ENCODE measurements around the gene C1QTNF5. TPM values are rescaled to one million over a fixed set of nuclear protein-coding genes. Genes with fewer than 3 reads are reported as not detected.
"Not testable (repeated sequence)": the region's sequence is repeated elsewhere in the genome, so short reads cannot be mapped to it uniquely, and the experiment has no call there.

Gene C1QTNF5, protein sequence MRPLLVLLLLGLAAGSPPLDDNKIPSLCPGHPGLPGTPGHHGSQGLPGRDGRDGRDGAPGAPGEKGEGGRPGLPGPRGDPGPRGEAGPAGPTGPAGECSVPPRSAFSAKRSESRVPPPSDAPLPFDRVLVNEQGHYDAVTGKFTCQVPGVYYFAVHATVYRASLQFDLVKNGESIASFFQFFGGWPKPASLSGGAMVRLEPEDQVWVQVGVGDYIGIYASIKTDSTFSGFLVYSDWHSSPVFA
- polyA plus RNA-seq, result 1 to 10 TPM; 4.8 to 6.7 TPM

DNA sequence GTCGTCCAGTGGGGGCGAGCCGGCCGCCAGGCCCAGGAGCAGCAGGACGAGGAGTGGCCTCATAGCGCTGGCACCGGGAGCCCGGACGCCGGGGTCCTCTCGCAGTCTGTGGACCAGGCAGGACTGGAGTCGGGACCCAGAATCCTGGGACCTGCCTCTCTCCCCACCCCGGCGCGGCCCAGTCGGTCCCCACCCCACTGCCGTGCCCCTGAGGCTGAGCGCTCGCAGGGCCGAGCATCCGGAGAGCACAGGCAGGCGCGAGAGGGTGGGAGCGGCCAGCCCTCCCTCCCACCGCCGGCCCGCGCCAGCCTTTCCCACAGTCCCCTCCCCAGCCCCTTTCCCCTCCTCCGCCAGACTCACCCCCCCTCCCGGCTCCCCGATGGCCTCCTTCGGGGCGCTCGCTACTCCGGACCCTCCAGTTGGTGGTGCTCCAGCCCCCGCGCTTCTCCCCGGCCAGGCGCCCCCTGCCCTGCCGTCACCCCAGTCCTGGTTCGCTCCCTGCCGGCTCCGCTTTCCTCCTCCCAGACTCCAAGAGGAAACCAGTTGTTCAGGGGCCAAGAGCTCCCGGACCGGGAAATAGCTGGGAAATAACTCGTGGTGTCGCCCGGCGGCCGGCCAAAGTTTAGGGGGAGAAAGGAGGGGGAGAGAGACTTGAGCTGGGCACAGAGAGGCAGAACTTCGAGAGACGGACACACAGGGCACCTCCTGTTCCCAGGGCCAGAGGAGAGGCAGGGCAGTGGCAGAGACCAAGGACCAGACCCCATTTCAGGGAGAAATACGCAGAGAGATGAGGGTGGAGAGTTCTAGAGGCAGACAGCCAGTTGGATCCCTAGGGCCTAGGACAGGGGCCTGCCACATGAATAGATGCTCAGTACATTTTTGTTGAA lies at the start of gene C1QTNF5:
Gene C1QTNF5, minus strand, starts transcription at position 549 of the 887 bp plus-strand sequence. Its CDS starts 486 bp downstream, at position 63.
- Histone ChIP-seq H3K27me3 (ENCODE audit: control insufficient read depth in 1 of 2, insufficient read depth in 2 of 2, low read length in 2 of 2) (no peaks in the 10 kb centered on the region), H3K4me1 (ENCODE audit: control insufficient read depth in 2 of 2, insufficient read depth in 2 of 2, low read length in 1 of 2) (peaks cover 9 to 22% of the 10 kb centered on the region in 2 donors), H3K36me3 (ENCODE audit: control insufficient read depth in 2 of 2, insufficient read depth in 2 of 2, low read length in 1 of 2) (peaks cover 0 to 9% of the 10 kb centered on the region in 2 donors), H3K27ac (ENCODE audit: low read depth in 2 of 2, low read length in 1 of 2) (peak within 1 kb of the TSS; percentile 63 to 82), H3K4me3 (ENCODE audit: low read depth in 1 of 2, low read length in 2 of 2) (peak within 1 kb of the TSS; percentile 37 to 38), H3K9me3 (ENCODE audit: control insufficient read depth in 2 of 2, insufficient read depth in 1 of 2, low read depth in 1 of 2, low read length in 1 of 2) (no peaks in the 10 kb centered on the region)
- WGBS, 2 donors, result 5 to 10% methylated on average over 25 to 53 of the region's 53 CpGs

DNA sequence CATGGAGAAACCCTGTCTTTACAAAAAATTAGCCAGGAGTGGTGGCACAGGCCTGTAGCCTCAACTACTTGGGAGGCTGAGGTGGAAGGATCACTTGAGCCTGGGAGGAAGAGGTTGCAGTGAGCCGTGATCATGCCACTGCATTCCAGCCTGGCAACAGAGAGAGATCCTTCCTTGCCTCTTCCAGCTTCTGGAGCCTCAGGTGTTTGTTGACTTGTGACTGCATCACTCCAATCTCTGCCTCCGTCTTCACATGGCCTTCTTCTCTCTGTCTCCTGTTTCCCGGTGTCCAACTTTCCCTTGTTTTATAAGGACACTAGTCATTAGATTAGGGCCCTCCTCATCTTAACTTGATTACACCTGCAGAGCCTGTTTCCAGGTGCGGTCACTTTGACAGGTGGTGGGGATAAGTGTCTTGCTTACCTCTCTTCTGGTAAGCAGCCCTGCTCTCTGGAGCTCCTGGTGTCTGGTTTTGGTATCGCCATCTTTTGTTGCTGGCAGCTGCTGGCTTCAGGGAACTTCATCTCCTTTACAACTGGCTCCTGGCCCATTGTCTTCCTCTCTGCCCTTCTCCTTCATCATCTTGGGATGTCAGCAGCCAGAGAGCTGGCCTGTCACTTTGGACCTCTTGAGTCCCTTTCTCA lies 49.0 kb upstream of the C1QTNF5 start:
- Histone ChIP-seq H3K27ac (ENCODE audit: low read depth in 2 of 2, low read length in 1 of 2) (peak overlapping the region in 1 of 2 donors; percentile 40), H3K4me1 (ENCODE audit: control insufficient read depth in 2 of 2, insufficient read depth in 2 of 2, low read length in 1 of 2) (no peaks in the 10 kb centered on the region), H3K27me3 (ENCODE audit: control insufficient read depth in 1 of 2, insufficient read depth in 2 of 2, low read length in 2 of 2) (no peaks in the 10 kb centered on the region), H3K9me3 (ENCODE audit: control insufficient read depth in 2 of 2, insufficient read depth in 1 of 2, low read depth in 1 of 2, low read length in 1 of 2) (no peaks in the 10 kb centered on the region), H3K4me3 (ENCODE audit: low read depth in 1 of 2, low read length in 2 of 2) (no peak overlapping the region), H3K36me3 (ENCODE audit: control insufficient read depth in 2 of 2, insufficient read depth in 2 of 2, low read length in 1 of 2) (no peaks in the 10 kb centered on the region)
- WGBS, 2 donors, result 65 to 77% methylated on average over 5 of the region's 5 CpGs

DNA sequence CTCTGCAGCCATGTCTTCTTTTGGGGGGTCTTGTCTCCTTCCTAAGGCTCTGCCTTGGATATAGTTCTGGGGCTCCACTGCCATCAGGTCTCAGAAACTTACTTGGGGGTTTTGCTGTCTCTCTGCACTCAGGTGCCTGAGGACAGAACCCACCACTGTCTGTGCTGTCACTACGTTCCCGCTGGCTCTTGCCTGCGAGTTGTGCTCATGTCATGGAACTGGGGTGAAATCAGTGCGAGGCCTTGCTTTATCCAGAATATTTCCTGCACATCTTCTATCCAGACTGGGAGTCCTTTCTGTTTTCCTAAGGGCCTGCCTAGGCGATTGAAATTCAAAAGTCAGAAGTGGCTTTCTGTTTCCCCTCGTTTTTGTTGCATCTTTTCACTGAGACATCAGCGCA lies 47.4 kb upstream of the C1QTNF5 start:
- Histone ChIP-seq H3K4me1 (ENCODE audit: control insufficient read depth in 2 of 2, insufficient read depth in 2 of 2, low read length in 1 of 2) (no peaks in the 10 kb centered on the region), H3K36me3 (ENCODE audit: control insufficient read depth in 2 of 2, insufficient read depth in 2 of 2, low read length in 1 of 2) (no peaks in the 10 kb centered on the region), H3K4me3 (ENCODE audit: low read depth in 1 of 2, low read length in 2 of 2) (no peak overlapping the region), H3K27ac (ENCODE audit: low read depth in 2 of 2, low read length in 1 of 2) (no peak overlapping the region), H3K27me3 (ENCODE audit: control insufficient read depth in 1 of 2, insufficient read depth in 2 of 2, low read length in 2 of 2) (no peaks in the 10 kb centered on the region), H3K9me3 (ENCODE audit: control insufficient read depth in 2 of 2, insufficient read depth in 1 of 2, low read depth in 1 of 2, low read length in 1 of 2) (no peaks in the 10 kb centered on the region)
- 87 to 89% methylated on average over 7 of the region's 7 CpGs for WGBS, 2 donors

DNA sequence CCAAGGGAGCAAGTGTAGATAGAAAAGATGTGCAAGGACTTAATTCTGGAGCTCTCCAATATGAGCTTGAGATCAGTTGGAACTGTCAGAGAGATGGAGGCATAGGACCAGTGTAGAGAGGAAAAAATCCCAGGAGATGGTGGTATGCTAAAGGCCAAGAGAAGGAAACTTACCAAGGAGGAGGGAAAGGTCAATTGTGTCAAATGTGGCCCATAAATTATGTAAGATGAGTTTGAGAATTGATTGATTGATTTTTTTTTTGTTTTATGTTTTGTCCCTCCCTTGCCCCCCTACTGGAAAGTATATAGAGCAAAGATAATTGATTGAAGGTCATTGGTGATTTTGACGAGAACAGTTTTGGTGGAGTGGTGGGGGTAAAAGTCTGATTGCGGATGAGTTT lies 43.6 kb upstream of the C1QTNF5 start:
- peaks cover 0 to 7% of the 10 kb centered on the region in 2 donors for H3K4me1 ChIP-seq (ENCODE audit: control insufficient read depth in 2 of 2, insufficient read depth in 2 of 2, low read length in 1 of 2)
- H3K4me3 ChIP-seq (ENCODE audit: low read depth in 1 of 2, low read length in 2 of 2), result no peak overlapping the region
- no peaks in the 10 kb centered on the region for H3K36me3 ChIP-seq (ENCODE audit: control insufficient read depth in 2 of 2, insufficient read depth in 2 of 2, low read length in 1 of 2)
- H3K27me3 ChIP-seq (ENCODE audit: control insufficient read depth in 1 of 2, insufficient read depth in 2 of 2, low read length in 2 of 2), result no peaks in the 10 kb centered on the region
- WGBS, 2 donors, result 77 to 89% methylated on average over 2 of the region's 2 CpGs
- H3K9me3 ChIP-seq (ENCODE audit: control insufficient read depth in 2 of 2, insufficient read depth in 1 of 2, low read depth in 1 of 2, low read length in 1 of 2), result no peaks in the 10 kb centered on the region
- H3K27ac ChIP-seq (ENCODE audit: low read depth in 2 of 2, low read length in 1 of 2), result no peak overlapping the region

DNA sequence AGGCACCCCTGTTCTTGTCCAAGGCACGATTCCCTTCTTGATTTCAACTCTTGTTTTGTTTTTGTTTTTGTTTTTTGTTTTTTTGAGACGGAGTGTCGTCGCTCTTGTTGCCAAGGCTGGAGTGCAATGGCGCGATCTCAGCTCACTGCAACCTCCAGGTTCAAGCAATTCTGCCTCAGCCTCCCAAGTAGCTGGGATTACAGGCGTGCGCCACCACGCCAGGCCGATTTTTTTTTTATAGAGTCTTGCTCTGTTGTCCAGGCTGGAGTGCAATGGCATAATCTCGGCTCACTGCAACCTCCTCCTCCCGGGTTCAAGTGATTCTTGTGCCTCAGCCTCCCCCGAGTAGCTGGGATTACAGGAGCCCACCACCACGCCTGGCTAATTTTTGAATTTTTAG lies 41.8 kb upstream of the C1QTNF5 start:
- H3K36me3 ChIP-seq (ENCODE audit: control insufficient read depth in 2 of 2, insufficient read depth in 2 of 2, low read length in 1 of 2); H3K9me3 ChIP-seq (ENCODE audit: control insufficient read depth in 2 of 2, insufficient read depth in 1 of 2, low read depth in 1 of 2, low read length in 1 of 2); H3K27ac ChIP-seq (ENCODE audit: low read depth in 2 of 2, low read length in 1 of 2); H3K27me3 ChIP-seq (ENCODE audit: control insufficient read depth in 1 of 2, insufficient read depth in 2 of 2, low read length in 2 of 2): not testable (repeated sequence)
- WGBS, 2 donors, result 91% methylated on average over 14 of the region's 14 CpGs
- H3K4me1 ChIP-seq (ENCODE audit: control insufficient read depth in 2 of 2, insufficient read depth in 2 of 2, low read length in 1 of 2), result peaks cover 0 to 12% of the 10 kb centered on the region in 2 donors
- H3K4me3 ChIP-seq (ENCODE audit: low read depth in 1 of 2, low read length in 2 of 2), result peak overlapping the region in 1 of 2 donors; percentile 37

DNA sequence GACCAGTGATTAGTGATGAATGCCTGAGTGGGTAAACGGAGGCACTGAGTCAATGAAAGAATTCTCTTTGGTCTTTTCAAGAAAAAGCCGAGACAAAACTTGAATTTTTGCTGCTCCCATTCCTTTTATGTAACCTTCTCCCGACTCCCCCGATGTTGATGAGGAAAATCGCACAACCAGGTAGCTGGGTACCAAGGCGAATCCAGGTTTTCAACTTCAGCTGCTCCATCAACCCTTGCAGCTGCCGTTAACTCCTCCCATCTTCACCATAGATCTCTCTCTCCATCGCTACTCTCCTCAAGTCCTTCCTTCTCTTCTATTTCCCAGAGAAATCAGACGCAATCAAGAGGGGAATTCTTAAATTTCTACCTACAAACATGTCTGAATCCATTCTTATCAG lies 41.4 kb upstream of the C1QTNF5 start:
- peak overlapping the region; percentile 24 to 47 for H3K27ac ChIP-seq (ENCODE audit: low read depth in 2 of 2, low read length in 1 of 2)
- H3K27me3 ChIP-seq (ENCODE audit: control insufficient read depth in 1 of 2, insufficient read depth in 2 of 2, low read length in 2 of 2), result no peaks in the 10 kb centered on the region
- H3K4me3 ChIP-seq (ENCODE audit: low read depth in 1 of 2, low read length in 2 of 2), result peak overlapping the region; percentile 10 to 37
- peaks cover 0 to 13% of the 10 kb centered on the region in 2 donors for H3K4me1 ChIP-seq (ENCODE audit: control insufficient read depth in 2 of 2, insufficient read depth in 2 of 2, low read length in 1 of 2)
- no peaks in the 10 kb centered on the region for H3K36me3 ChIP-seq (ENCODE audit: control insufficient read depth in 2 of 2, insufficient read depth in 2 of 2, low read length in 1 of 2)
- H3K9me3 ChIP-seq (ENCODE audit: control insufficient read depth in 2 of 2, insufficient read depth in 1 of 2, low read depth in 1 of 2, low read length in 1 of 2), result no peaks in the 10 kb centered on the region
- 11 to 14% methylated on average over 9 of the region's 9 CpGs for WGBS, 2 donors

DNA sequence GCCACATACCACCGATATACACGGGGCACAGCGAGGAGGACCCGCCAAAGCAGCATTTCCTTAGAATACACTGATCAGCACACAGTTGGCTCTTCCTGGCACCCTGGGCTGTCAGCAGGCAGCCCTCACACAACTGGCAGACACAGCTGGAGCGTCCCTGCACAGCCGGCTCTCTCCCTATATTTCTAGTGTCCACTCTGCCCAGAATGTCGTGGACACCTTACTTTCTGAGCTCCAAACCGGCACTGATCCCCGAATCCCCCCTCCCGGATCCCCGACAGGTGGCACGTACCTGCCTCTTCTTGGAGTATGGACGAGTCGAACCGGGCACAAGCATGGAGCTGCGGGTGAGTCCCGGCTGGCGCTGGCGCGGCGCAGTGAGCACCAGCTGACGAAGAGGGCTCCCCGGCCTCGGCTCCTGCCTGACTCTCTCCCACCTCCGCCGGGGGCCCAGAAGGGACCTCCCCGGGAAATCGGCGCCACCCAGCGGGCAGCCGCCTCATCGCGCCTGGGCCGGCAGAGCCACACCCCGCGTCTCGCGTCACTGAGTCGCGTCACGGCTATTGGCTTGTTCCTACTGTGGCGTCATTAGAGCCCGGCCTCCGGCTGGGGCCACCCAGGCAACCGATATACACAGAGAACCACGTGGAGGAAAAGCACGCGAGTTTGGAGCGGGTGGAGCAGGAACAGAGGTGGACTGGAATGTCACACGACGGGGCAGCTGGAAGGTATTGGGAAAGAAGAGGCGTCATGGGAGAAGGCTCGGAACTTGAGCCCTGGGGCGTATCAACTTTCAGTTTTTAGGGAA lies 40.7 kb upstream of the C1QTNF5 start, which contains the start of gene USP2:
Gene USP2, minus strand, starts transcription at position 510 of the 808 bp plus-strand sequence. CDS start 8,210 bp downstream, outside the sequence.
- H3K27ac ChIP-seq (ENCODE audit: low read depth in 2 of 2, low read length in 1 of 2), result peak within 1 kb of the TSS; percentile 58 to 76
- H3K4me3 ChIP-seq (ENCODE audit: low read depth in 1 of 2, low read length in 2 of 2), result peak within 1 kb of the TSS; percentile 37 to 50
- 0 to 1% methylated on average over 54 of the region's 54 CpGs for WGBS, 2 donors
- no peaks in the 10 kb centered on the region for H3K27me3 ChIP-seq (ENCODE audit: control insufficient read depth in 1 of 2, insufficient read depth in 2 of 2, low read length in 2 of 2)
- no peaks in the 10 kb centered on the region for H3K9me3 ChIP-seq (ENCODE audit: control insufficient read depth in 2 of 2, insufficient read depth in 1 of 2, low read depth in 1 of 2, low read length in 1 of 2)
- H3K4me1 ChIP-seq (ENCODE audit: control insufficient read depth in 2 of 2, insufficient read depth in 2 of 2, low read length in 1 of 2), result peaks cover under 1 to 17% of the 10 kb centered on the region in 2 donors
- H3K36me3 ChIP-seq (ENCODE audit: control insufficient read depth in 2 of 2, insufficient read depth in 2 of 2, low read length in 1 of 2), result no peaks in the 10 kb centered on the region

DNA sequence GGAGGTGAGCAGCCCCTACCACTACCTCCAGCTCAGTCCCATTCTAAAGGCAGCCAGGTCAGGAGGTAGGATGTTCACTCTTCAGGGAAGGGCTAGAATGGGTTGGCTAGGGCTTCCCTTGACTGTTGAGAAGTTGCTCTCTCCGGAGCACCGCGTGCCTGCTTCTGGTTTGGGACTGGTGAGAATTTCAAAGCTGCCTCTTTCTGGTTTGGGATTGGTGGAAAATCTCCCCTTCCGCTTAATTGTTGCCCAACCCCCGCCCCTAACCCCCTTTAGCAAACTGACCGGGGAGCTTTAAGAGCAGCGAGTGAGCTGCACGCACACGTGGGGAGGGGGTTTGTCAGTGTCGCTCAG lies 40.1 kb upstream of the C1QTNF5 start:
- no peaks in the 10 kb centered on the region for H3K27me3 ChIP-seq (ENCODE audit: control insufficient read depth in 1 of 2, insufficient read depth in 2 of 2, low read length in 2 of 2)
- 9 to 10% methylated on average over 10 of the region's 10 CpGs for WGBS, 2 donors
- H3K9me3 ChIP-seq (ENCODE audit: control insufficient read depth in 2 of 2, insufficient read depth in 1 of 2, low read depth in 1 of 2, low read length in 1 of 2), result no peaks in the 10 kb centered on the region
- no peaks in the 10 kb centered on the region for H3K36me3 ChIP-seq (ENCODE audit: control insufficient read depth in 2 of 2, insufficient read depth in 2 of 2, low read length in 1 of 2)
- peak overlapping the region; percentile 58 to 76 for H3K27ac ChIP-seq (ENCODE audit: low read depth in 2 of 2, low read length in 1 of 2)
- peaks cover 4 to 23% of the 10 kb centered on the region in 2 donors for H3K4me1 ChIP-seq (ENCODE audit: control insufficient read depth in 2 of 2, insufficient read depth in 2 of 2, low read length in 1 of 2)
- H3K4me3 ChIP-seq (ENCODE audit: low read depth in 1 of 2, low read length in 2 of 2), result peak overlapping the region; percentile 37 to 50
